ENCODE results near the gene C4BPA. TPM values are rescaled to one million over a fixed set of nuclear protein-coding genes. Genes with fewer than 3 reads are reported as not detected.

C4BPA gene
- total and polyA plus RNA-seq, 9 of the 15 experiments (the other 6 are each of a cell fraction or from before 2014, with no cell fraction given) = 0.04 to 0.22 (median 0.11) TPM; not detected in 3

DNA sequence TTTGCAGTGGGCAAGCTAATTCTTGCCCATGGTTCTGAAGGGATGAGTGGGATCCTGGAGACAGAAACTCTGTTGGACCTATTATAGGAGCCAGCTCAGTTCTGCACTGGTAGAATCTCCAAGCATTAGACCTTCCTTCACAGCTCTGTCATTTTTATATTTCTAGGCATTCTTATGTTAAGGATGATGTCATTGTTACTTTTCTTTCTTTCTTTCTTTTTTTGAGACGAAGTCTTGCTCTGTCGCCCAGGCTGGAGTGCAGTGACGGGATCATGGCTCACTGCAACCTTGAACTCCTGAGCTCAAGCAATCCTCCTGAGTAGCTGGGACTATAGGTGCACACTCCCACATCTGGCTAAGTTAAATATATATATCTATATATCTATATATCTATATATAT lies 43.4 kb upstream of the C4BPA start:
- ChIA-PET CTCF (ENCODE audit: low intra/inter-chr PET ratio) (no interaction called here), POLR2A (interaction anchor here (1.8 to 2.8 kb wide), 2 partner anchors 8 to 11 kb away, joined by 9 read pairs; partner anchors contain the start of gene PFKFB2)
- no peak overlapping the region for H3K27ac ChIP-seq (ENCODE audit: extremely low read depth, low read depth, low read length)
- H3K27me3 ChIP-seq (ENCODE audit: control insufficient read depth in 2 of 2, insufficient read depth in 2 of 2, low read length in 2 of 2) = no peaks in the 10 kb centered on the region
- no peak for DNase-seq (ENCODE audit: extremely low read depth in 1 of 4, low spot score in 3 of 4)
- H3K9ac ChIP-seq (ENCODE audit: insufficient read depth in 1 of 2, low read depth in 2 of 2, low read length in 2 of 2) = no peak overlapping the region
- intact Hi-C loops (cut with micrococcal nuclease) (no loop called here), in situ Hi-C loops (cut with MboI) (no loop called here)
- no peak for FAIRE-seq
- peaks cover 5% of the 10 kb centered on the region for H3K9me1 ChIP-seq (ENCODE audit: control insufficient read depth, insufficient read depth, low read length)
- TF ChIP-seq HDAC2 (IDR thresholded peaks at IDR 0.05) = no peak
- TF ChIP-seq, protein P1, sequence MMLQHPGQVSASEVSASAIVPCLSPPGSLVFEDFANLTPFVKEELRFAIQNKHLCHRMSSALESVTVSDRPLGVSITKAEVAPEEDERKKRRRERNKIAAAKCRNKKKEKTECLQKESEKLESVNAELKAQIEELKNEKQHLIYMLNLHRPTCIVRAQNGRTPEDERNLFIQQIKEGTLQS (IDR thresholded peaks at IDR 0.05) = peak; percentile 55
- TF ChIP-seq, protein P1 (CRISPR knock-in tag; conservative IDR thresholded peaks at IDR 0.05) = no peak
- WGBS (ENCODE audit: insufficient coverage, low coverage, missing lambda C conversion rate) = 87% methylated on average over 3 of the region's 3 CpGs
- no peak overlapping the region for H3K4me2 ChIP-seq (ENCODE audit: insufficient read depth, low read length)
- H3K79me2 ChIP-seq (ENCODE audit: control insufficient read depth, insufficient read depth, low read length) = no peaks in the 10 kb centered on the region
- H2AFZ ChIP-seq (ENCODE audit: low read depth, low read length) = no peak overlapping the region
- peaks cover 0 to 4% of the 10 kb centered on the region in 2 experiments; a peak in 2 of 5 replicates for H3K4me1 ChIP-seq (replicated peaks in 1 of 2; ENCODE audit: control insufficient read depth in 2 of 2, insufficient read depth in 2 of 2, low read length in 2 of 2)
- BruUV-seq (replicated peaks) = no TSS peak
- H4K20me1 ChIP-seq (replicated peaks; ENCODE audit: control insufficient read depth, insufficient read depth, low read length) = no peaks in the 10 kb centered on the region
- no peak overlapping the region for H3K4me3 ChIP-seq
- peaks cover 48% of the 10 kb centered on the region for H3K36me3 ChIP-seq (ENCODE audit: control insufficient read depth, insufficient read depth, low read length)
- no peak for ATAC-seq
- H3K9me3 ChIP-seq (replicated peaks; ENCODE audit: control insufficient read depth, insufficient read depth, low read depth, low read length) = no peaks in the 10 kb centered on the region

DNA sequence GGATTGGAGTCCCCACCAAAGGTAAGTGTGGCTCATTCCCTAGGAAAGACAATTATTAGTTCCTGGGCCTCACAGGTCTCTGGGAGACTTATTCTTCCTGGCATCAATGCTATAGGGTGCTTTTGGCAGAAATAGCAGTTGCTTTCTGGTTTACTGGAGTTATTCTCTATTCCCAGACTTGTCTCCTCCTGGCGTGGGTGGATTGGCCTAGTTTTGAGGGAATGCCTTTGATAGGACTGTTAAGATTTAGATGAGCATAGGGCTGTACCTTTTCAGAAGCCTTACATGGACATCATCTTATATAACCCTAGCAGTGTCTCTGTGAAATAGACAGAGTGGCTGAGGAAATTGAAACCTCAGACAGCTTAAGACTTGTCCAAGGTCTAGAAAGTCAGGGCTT lies 42.0 kb upstream of the C4BPA start:
- Histone ChIP-seq H3K36me3 (ENCODE audit: control insufficient read depth, insufficient read depth, low read length) (peaks cover 56% of the 10 kb centered on the region), H3K27me3 (ENCODE audit: control insufficient read depth in 2 of 2, insufficient read depth in 2 of 2, low read length in 2 of 2) (no peaks in the 10 kb centered on the region), H3K9ac (ENCODE audit: insufficient read depth in 1 of 2, low read depth in 2 of 2, low read length in 2 of 2) (no peak overlapping the region), H3K4me3 (no peak overlapping the region), H3K4me1 (replicated peaks in 1 of 2; ENCODE audit: control insufficient read depth in 2 of 2, insufficient read depth in 2 of 2, low read length in 2 of 2) (no peaks in the 10 kb centered on the region; a peak in 2 of 5 replicates), H3K27ac (ENCODE audit: extremely low read depth, low read depth, low read length) (no peak overlapping the region), H3K9me1 (ENCODE audit: control insufficient read depth, insufficient read depth, low read length) (peaks cover 5% of the 10 kb centered on the region), H3K79me2 (ENCODE audit: control insufficient read depth, insufficient read depth, low read length) (no peaks in the 10 kb centered on the region), H3K4me2 (ENCODE audit: insufficient read depth, low read length) (no peak overlapping the region), H4K20me1 (replicated peaks; ENCODE audit: control insufficient read depth, insufficient read depth, low read length) (no peaks in the 10 kb centered on the region), H2AFZ (ENCODE audit: low read depth, low read length) (no peak overlapping the region), H3K9me3 (replicated peaks; ENCODE audit: control insufficient read depth, insufficient read depth, low read depth, low read length) (no peaks in the 10 kb centered on the region)
- POLR2A ChIA-PET = interaction anchor here (2.8 kb wide), 1 partner anchor 9 kb away, joined by 9 read pairs; the partner anchor contains the start of gene PFKFB2
- ATAC-seq (no peak), DNase-seq (ENCODE audit: extremely low read depth in 1 of 4, low spot score in 3 of 4) (no peak), FAIRE-seq (no peak)
- 73% methylated on average over 1 of the region's 1 CpG for WGBS (ENCODE audit: insufficient coverage, low coverage, missing lambda C conversion rate)
- BruUV-seq (replicated peaks) = no TSS peak
- CTCF ChIA-PET (ENCODE audit: low intra/inter-chr PET ratio) = no interaction called here
- in situ Hi-C loops (cut with MboI) = no loop called here
- intact Hi-C loops (cut with micrococcal nuclease) = no loop called here
- TF ChIP-seq CHCHD3 (CRISPR knock-in tag; IDR thresholded peaks at IDR 0.05) (no peak), NRF1 (conservative IDR thresholded peaks at IDR 0.05 in 1 of 2, IDR thresholded peaks at IDR 0.05 in 1 of 2) (no peak), POLR2A (conservative IDR thresholded peaks at IDR 0.05) (no peak), MCM5 (IDR thresholded peaks at IDR 0.05; ENCODE audit: low read depth) (no peak), DIDO1 (tag; IDR thresholded peaks at IDR 0.05; ENCODE audit: low read depth) (no peak), ZNF274 (IDR thresholded peaks at IDR 0.05; ENCODE audit: borderline replicate concordance, low read depth, low read length) (no peak)
- TF ChIP-seq, protein P2, sequence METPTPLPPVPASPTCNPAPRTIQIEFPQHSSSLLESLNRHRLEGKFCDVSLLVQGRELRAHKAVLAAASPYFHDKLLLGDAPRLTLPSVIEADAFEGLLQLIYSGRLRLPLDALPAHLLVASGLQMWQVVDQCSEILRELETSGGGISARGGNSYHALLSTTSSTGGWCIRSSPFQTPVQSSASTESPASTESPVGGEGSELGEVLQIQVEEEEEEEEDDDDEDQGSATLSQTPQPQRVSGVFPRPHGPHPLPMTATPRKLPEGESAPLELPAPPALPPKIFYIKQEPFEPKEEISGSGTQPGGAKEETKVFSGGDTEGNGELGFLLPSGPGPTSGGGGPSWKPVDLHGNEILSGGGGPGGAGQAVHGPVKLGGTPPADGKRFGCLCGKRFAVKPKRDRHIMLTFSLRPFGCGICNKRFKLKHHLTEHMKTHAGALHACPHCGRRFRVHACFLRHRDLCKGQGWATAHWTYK (CRISPR knock-in tag; IDR thresholded peaks at IDR 0.05) = no peak
- TF ChIP-seq, protein P3, sequence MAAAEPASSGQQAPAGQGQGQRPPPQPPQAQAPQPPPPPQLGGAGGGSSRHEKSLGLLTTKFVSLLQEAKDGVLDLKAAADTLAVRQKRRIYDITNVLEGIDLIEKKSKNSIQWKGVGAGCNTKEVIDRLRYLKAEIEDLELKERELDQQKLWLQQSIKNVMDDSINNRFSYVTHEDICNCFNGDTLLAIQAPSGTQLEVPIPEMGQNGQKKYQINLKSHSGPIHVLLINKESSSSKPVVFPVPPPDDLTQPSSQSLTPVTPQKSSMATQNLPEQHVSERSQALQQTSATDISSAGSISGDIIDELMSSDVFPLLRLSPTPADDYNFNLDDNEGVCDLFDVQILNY (CRISPR knock-in tag; IDR thresholded peaks at IDR 0.05) = no peak
- TF ChIP-seq, protein P4, sequence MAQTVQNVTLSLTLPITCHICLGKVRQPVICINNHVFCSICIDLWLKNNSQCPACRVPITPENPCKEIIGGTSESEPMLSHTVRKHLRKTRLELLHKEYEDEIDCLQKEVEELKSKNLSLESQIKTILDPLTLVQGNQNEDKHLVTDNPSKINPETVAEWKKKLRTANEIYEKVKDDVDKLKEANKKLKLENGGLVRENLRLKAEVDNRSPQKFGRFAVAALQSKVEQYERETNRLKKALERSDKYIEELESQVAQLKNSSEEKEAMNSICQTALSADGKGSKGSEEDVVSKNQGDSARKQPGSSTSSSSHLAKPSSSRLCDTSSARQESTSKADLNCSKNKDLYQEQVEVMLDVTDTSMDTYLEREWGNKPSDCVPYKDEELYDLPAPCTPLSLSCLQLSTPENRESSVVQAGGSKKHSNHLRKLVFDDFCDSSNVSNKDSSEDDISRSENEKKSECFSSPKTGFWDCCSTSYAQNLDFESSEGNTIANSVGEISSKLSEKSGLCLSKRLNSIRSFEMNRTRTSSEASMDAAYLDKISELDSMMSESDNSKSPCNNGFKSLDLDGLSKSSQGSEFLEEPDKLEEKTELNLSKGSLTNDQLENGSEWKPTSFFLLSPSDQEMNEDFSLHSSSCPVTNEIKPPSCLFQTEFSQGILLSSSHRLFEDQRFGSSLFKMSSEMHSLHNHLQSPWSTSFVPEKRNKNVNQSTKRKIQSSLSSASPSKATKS (CRISPR knock-in tag; IDR thresholded peaks at IDR 0.05) = no peak

Measured in K562 (cell line).